ENCODE measurements around the gene PAM16. TPM values are rescaled to one million over a fixed set of nuclear protein-coding genes. Genes with fewer than 3 reads are reported as not detected.

PAM16 gene
- total and polyA plus RNA-seq, 2 of the 8 experiments (the other 6 are each of a cell fraction or from before 2014, with no cell fraction given): 78.3 to 198 TPM

- Histone ChIP-seq H3K4me2 (ENCODE audit: insufficient read depth in 1 of 2, low read depth in 2 of 2, low read length in 2 of 2) (no peak overlapping the region), H2AFZ (ENCODE audit: low read length) (no peak overlapping the region), H2BK15ac (ENCODE audit: low read length) (no peak overlapping the region), H2AK5ac (ENCODE audit: low read depth, low read length) (no peak overlapping the region), H3K27ac (ENCODE audit: low read depth, low read length) (no peak overlapping the region; the same call in 1 of the 2 replicates), H2BK120ac (replicated peaks; ENCODE audit: low read depth, low read length) (no peak overlapping the region), H3K27me3 (replicated peaks in 1 of 4; ENCODE audit: control insufficient read depth in 3 of 4, extremely low read depth in 1 of 4, insufficient read depth in 3 of 4, low read length in 3 of 4) (no peaks in the 10 kb centered on the region), H3K18ac (ENCODE audit: extremely low read depth, low read length) (no peak overlapping the region), H3K79me1 (ENCODE audit: low read depth, low read length) (0 out of 2 replicates have a peak, but pooled peaks cover 3% of the 10 kb centered on the region), H3K9ac (replicated peaks in 1 of 4; ENCODE audit: extremely low read depth in 1 of 4, low read depth in 3 of 4, low read length in 3 of 4) (no peak overlapping the region), H3K23me2 (ENCODE audit: low read depth, low read length) (no peaks in the 10 kb centered on the region), H3K4me1 (replicated peaks in 1 of 4; ENCODE audit: control insufficient read depth in 3 of 4, insufficient read depth in 4 of 4, low read length in 3 of 4) (peaks cover 0 to 22% (median 19%) of the 10 kb centered on the region in 4 experiments; a peak in 5 of 7 replicates), H4K91ac (replicated peaks; ENCODE audit: insufficient read length, low read length) (no peak overlapping the region), H3K79me2 (ENCODE audit: control insufficient read depth in 1 of 2, insufficient read depth in 2 of 2, low read length in 2 of 2) (no peaks in the 10 kb centered on the region; a peak in 1 of 4 replicates), H2BK5ac (ENCODE audit: low read depth, low read length) (peak overlapping the region; percentile 60; the same call in 1 of the 2 replicates), H3K4me3 (ENCODE audit: extremely low read depth in 1 of 4, insufficient read depth in 2 of 4, low read depth in 3 of 4, low read length in 4 of 4) (no peak overlapping the region), H3K14ac (ENCODE audit: insufficient read length) (no peak overlapping the region), H4K20me1 (replicated peaks in 1 of 2; ENCODE audit: control insufficient read depth in 1 of 2, insufficient read depth in 2 of 2, low read length in 2 of 2) (peaks cover 5 to 18% of the 10 kb centered on the region in 2 experiments), H3K23ac (ENCODE audit: insufficient read length) (no peak overlapping the region), H3K9me3 (ENCODE audit: insufficient read depth in 2 of 2, low read depth in 1 of 2, low read length in 1 of 2) (no peaks in the 10 kb centered on the region), H4K8ac (ENCODE audit: extremely low read depth, insufficient read depth, low read length) (no peak overlapping the region), H3K4ac (replicated peaks; ENCODE audit: insufficient read length, low read depth, low read length) (no peak overlapping the region), H2BK20ac (ENCODE audit: low read length) (no peak overlapping the region), H2BK12ac (ENCODE audit: low read depth, low read length) (no peak overlapping the region; the same call in 1 of the 2 replicates), H3K36me3 (ENCODE audit: control insufficient read depth in 2 of 4, insufficient read depth in 4 of 4, low read length in 3 of 4) (peaks cover 0 to 18% (median 2%) of the 10 kb centered on the region in 4 experiments; a peak in 4 of 8 replicates), H3K56ac (replicated peaks; ENCODE audit: insufficient read length, low read depth, low read length) (no peak overlapping the region), H4K5ac (ENCODE audit: insufficient read length, low read depth, low read length) (no peak overlapping the region)
- DNase-seq (ENCODE audit: low read depth in 1 of 2, low spot score in 2 of 2) (no peak), FAIRE-seq (no peak)
- 95% methylated on average over 47 of the region's 55 CpGs; no CpG with 5 or more reads in 1 of the 2 experiments for WGBS, 2 experiments (ENCODE audit: extremely low coverage in 1 of 2, insufficient coverage in 1 of 2, insufficient read length in 1 of 2, insufficient replicate concordance in 2 of 2, low coverage in 1 of 2, low lambda C conversion rate in 2 of 2, missing lambda C conversion rate in 1 of 2)
- no peak for TF ChIP-seq HDAC2 (IDR thresholded peaks at IDR 0.05; ENCODE audit: borderline replicate concordance in 1 of 2, low read depth in 2 of 2, low read length in 2 of 2)
- no peak for TF ChIP-seq CTCF (IDR thresholded peaks at IDR 0.05; ENCODE audit: control extremely low read depth in 1 of 3, insufficient read depth in 1 of 3, low read depth in 1 of 3, low read length in 3 of 3)
- no peak for TF ChIP-seq RXRA (IDR thresholded peaks at IDR 0.05; ENCODE audit: insufficient read depth, low read depth, low read length)
- no peak for TF ChIP-seq POLR2AphosphoS5 (IDR thresholded peaks at IDR 0.05; ENCODE audit: low read depth, low read length)
- TF ChIP-seq FOSL1 (IDR thresholded peaks at IDR 0.05; ENCODE audit: insufficient read depth, low read depth, low read length): no peak
- CTCF ChIA-PET (ENCODE audit: partially characterized antibody): interaction anchor here (1.0 to 24.8 kb wide), 7 partner anchors 9 to 120 kb away, joined by 3 to 659 read pairs (median 5); no protein-coding TSS in a partner anchor
- POLR2A ChIA-PET (ENCODE audit: partially characterized antibody): interaction anchor here (0.9 to 11.9 kb wide), 9 partner anchors 4 to 44 kb away, joined by 3 to 223 read pairs (median 5); partner anchors contain the start of gene VASN
These were observed 31.0 kb upstream of the PAM16 start for GRCh38 chr16:4381935-4382794.
